Naive B cell (primary cell): Measurements from ENCODE around the gene ATP8B1. TPM values are rescaled to one million over a fixed set of nuclear protein-coding genes. Genes with fewer than 3 reads are reported as not detected.
"Not testable (repeated sequence)": the region's sequence is repeated elsewhere in the genome, so short reads cannot be mapped to it uniquely, and the experiment has no call there.

Experiments
- ATAC-seq, 2 donors: fragments of 150-1000 bp; cut with Tn5 transposase; 2 replicates each; pipeline ENCODE4 v1.10.0; 2021; ENCODE audit warnings: low read depth in 2 of 2, mild to moderate bottlenecking in 2 of 2, moderate library complexity in 2 of 2
- DNase-seq: peaks from one replicate; pipeline ENCODE4 v3.0.0; 2022
- H3K27ac Mint-ChIP-seq, 6 donors: one replicate each; pipeline ENCODE4 v1.8.0; 2020 to 2022; ENCODE audit warnings: mild to moderate bottlenecking in 6 of 6, mixed read lengths in 6 of 6, moderate library complexity in 5 of 6, inconsistent platforms in 2 of 6
- H3K27me3 Mint-ChIP-seq, 3 donors: one replicate each; pipeline ENCODE4 v1.8.0; 2021 to 2022; ENCODE audit warnings: mixed read lengths in 3 of 3, mild to moderate bottlenecking in 1 of 3
- H3K36me3 Mint-ChIP-seq, 2 donors: one replicate each; pipeline ENCODE4 v1.8.0; 2020 to 2022; ENCODE audit warnings: mixed read lengths in 2 of 2, inconsistent platforms in 1 of 2, mild to moderate bottlenecking in 1 of 2
- H3K4me1 Mint-ChIP-seq, 3 donors: one replicate each; pipeline ENCODE4 v1.8.0; 2020 to 2022; ENCODE audit warnings: mixed read lengths in 3 of 3, inconsistent platforms in 1 of 3, mild to moderate bottlenecking in 1 of 3, moderate library complexity in 1 of 3
- H3K4me3 Mint-ChIP-seq, 8 donors: one replicate each; pipeline ENCODE4 v1.8.0; 2020 to 2022; ENCODE audit warnings: mild to moderate bottlenecking in 8 of 8, mixed read lengths in 8 of 8, moderate library complexity in 8 of 8, inconsistent platforms in 2 of 8
- H3K9me3 Mint-ChIP-seq, 7 donors: one replicate each; pipeline ENCODE4 v1.8.0; 2020 to 2022; ENCODE audit warnings: mixed read lengths in 7 of 7, mild to moderate bottlenecking in 5 of 7, inconsistent platforms in 2 of 7, moderate library complexity in 1 of 7
- polyA plus RNA-seq, 6 donors: library from polyadenylated mRNA; unstranded; fragments of 300-500 nt; fragmentation: Illumina TruSeq; gene quantifications; one replicate each; pipeline ENCODE4 v1.2.3, GENCODE V29; 2021; ENCODE audit warnings: low read depth in 6 of 6

The ATP8B1 gene
- polyA plus RNA-seq, 6 donors from 2014 or later, result 0.04 to 1.1 (median 0.37) TPM; not detected in 1

- Mint-ChIP-seq H3K4me3 (peak overlapping the region in 1 of 8 donors; percentile 16), H3K27me3 (no peaks in the 10 kb centered on the region), H3K36me3 (peaks cover 10 to 24% of the 10 kb centered on the region in 2 donors), H3K27ac (peak overlapping the region in 4 of 6 donors; percentile 75 to 94 (median 86)), H3K4me1 (peaks cover 32 to 78% (median 45%) of the 10 kb centered on the region in 3 donors), H3K9me3 (peaks cover 0 to 2% (median 0%) of the 10 kb centered on the region in 7 donors)
- no peak for DNase-seq
- ATAC-seq, result no peak
These were observed 158.6 kb downstream of the ATP8B1 start for GRCh38 chr18:57644540-57644939.

GRCh38 chr18:57643726-57644125 lies 159.4 kb downstream of the ATP8B1 start:
- H3K9me3 Mint-ChIP-seq, H3K4me3 Mint-ChIP-seq, H3K27me3 Mint-ChIP-seq, ATAC-seq, DNase-seq, H3K27ac Mint-ChIP-seq: not testable (repeated sequence)
- Mint-ChIP-seq H3K36me3 (peaks cover 10 to 24% of the 10 kb centered on the region in 2 donors), H3K4me1 (peaks cover 26 to 72% (median 40%) of the 10 kb centered on the region in 3 donors)

- H3K27ac Mint-ChIP-seq, H3K4me3 Mint-ChIP-seq, H3K9me3 Mint-ChIP-seq, DNase-seq, H3K27me3 Mint-ChIP-seq, ATAC-seq: not testable (repeated sequence)
- Mint-ChIP-seq H3K4me1 (peaks cover 27 to 67% (median 46%) of the 10 kb centered on the region in 3 donors), H3K36me3 (peaks cover 10 to 24% of the 10 kb centered on the region in 2 donors)
These were observed 160.7 kb downstream of the ATP8B1 start for GRCh38 chr18:57642462-57642861.

GRCh38 chr18:57640749-57641148 lies 162.4 kb downstream of the ATP8B1 start:
- H3K36me3 Mint-ChIP-seq, result peaks cover 5 to 16% of the 10 kb centered on the region in 2 donors
- no peak for DNase-seq
- peak overlapping the region in 4 of 6 donors; percentile 30 to 91 (median 86) for H3K27ac Mint-ChIP-seq
- peaks cover 25 to 63% (median 48%) of the 10 kb centered on the region in 3 donors for H3K4me1 Mint-ChIP-seq
- H3K27me3 Mint-ChIP-seq, result no peaks in the 10 kb centered on the region
- H3K9me3 Mint-ChIP-seq, result peaks cover 0 to 2% (median 0%) of the 10 kb centered on the region in 7 donors
- no peak for ATAC-seq
- H3K4me3 Mint-ChIP-seq, result no peak overlapping the region

DNA sequence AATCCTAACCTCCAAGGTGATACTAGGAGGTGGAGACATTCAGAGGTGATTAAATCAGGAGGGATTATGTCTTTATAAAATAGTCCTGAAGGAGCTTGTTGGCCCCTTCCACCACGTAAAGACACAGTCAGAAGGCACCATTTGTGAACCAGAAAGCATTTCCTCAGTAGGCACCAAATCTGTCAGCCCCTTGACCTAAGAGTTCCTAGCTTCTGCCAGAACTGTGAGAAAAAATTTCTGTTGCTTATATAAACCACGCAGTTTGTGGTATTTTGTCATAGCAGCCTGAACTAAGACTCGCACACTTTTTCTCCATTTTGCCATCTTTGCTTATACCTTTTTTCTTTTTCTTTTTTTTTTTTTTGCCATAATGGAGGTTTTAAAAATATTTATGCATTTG lies 162.9 kb downstream of the ATP8B1 start:
- H3K27me3 Mint-ChIP-seq, result no peaks in the 10 kb centered on the region
- H3K27ac Mint-ChIP-seq, result peak overlapping the region in 4 of 6 donors; percentile 39 to 91 (median 69)
- ATAC-seq (no peak), DNase-seq (no peak)
- H3K36me3 Mint-ChIP-seq, result peaks cover 8 to 15% of the 10 kb centered on the region in 2 donors
- peaks cover 27 to 63% (median 50%) of the 10 kb centered on the region in 3 donors for H3K4me1 Mint-ChIP-seq
- H3K4me3 Mint-ChIP-seq, result peak overlapping the region in 1 of 8 donors; percentile 20
- H3K9me3 Mint-ChIP-seq, result peaks cover 0 to 2% (median 0%) of the 10 kb centered on the region in 7 donors

- no peaks in the 10 kb centered on the region for H3K9me3 Mint-ChIP-seq
- H3K27me3 Mint-ChIP-seq, result no peaks in the 10 kb centered on the region
- ATAC-seq, result peak in 1 of 2 donors; percentile 19
- peak overlapping the region in 1 of 8 donors; percentile 72 for H3K4me3 Mint-ChIP-seq
- H3K4me1 Mint-ChIP-seq, result peaks cover 29 to 52% (median 46%) of the 10 kb centered on the region in 3 donors
- no peak for DNase-seq
- peaks cover 0 to 4% of the 10 kb centered on the region in 2 donors for H3K36me3 Mint-ChIP-seq
- H3K27ac Mint-ChIP-seq, result peak overlapping the region in 5 of 6 donors; percentile 8 to 66 (median 35)
These were observed 167.9 kb downstream of the ATP8B1 start for GRCh38 chr18:57635003-57635822.

- H3K27me3 Mint-ChIP-seq, result no peaks in the 10 kb centered on the region
- peak overlapping the region; percentile 91 to 100 (median 98) for H3K4me3 Mint-ChIP-seq
- no peak for ATAC-seq
- H3K4me1 Mint-ChIP-seq, result peaks cover 25 to 44% (median 36%) of the 10 kb centered on the region in 3 donors
- H3K9me3 Mint-ChIP-seq, result no peaks in the 10 kb centered on the region
- no peak for DNase-seq
- H3K27ac Mint-ChIP-seq, result peak overlapping the region; percentile 0 to 98 (median 86)
- H3K36me3 Mint-ChIP-seq, result peaks cover 0 to 4% of the 10 kb centered on the region in 2 donors
These were observed 171.4 kb downstream of the ATP8B1 start for GRCh38 chr18:57631697-57632096.

DNA sequence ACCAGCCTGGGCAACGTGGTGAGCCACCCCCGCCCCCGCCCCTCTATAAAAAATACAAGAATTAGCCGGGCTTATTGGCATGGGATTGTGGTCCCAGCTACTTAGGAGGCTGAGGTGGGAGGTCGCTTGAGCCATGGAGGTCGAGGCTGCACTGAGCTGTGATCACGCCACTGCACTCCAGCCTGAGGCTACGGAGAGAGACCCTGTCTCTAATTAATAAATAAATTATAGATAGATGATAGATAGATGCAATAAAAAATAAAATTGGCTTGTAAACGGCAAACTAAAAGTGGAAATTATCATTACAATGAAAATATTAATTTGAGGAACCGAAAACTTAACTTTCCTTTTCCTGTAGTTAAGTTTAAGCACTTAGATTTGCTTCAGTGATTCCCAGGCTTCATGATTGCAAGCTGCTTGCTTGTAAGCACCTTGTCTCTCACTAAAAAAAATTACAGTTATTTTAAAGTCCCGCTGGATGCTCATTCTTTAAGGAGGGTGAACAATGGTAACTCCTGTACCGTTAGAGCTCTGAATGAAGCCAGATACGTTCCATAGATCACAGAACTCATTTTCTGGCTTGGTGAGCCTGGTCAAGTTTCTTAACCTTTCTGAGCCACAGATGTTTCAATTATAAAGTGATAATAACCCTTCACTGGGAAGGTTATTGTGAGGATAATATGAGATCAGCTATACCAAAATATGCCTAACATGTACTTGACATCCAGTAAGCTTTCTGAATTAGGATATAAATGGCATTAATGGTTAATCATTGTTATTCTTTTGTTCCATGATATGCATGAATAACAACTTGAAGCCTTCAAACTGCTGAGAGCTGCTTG lies 172.1 kb downstream of the ATP8B1 start:
- Mint-ChIP-seq H3K27ac (peak overlapping the region; percentile 93 to 99 (median 98)), H3K36me3 (peaks cover 0 to 4% of the 10 kb centered on the region in 2 donors), H3K4me3 (peak overlapping the region; percentile 91 to 100 (median 98)), H3K27me3 (no peaks in the 10 kb centered on the region), H3K4me1 (peaks cover 22 to 38% (median 29%) of the 10 kb centered on the region in 3 donors), H3K9me3 (no peaks in the 10 kb centered on the region)
- DNase-seq, result peak; percentile 66
- ATAC-seq, result peak; percentile 55 to 62

DNA sequence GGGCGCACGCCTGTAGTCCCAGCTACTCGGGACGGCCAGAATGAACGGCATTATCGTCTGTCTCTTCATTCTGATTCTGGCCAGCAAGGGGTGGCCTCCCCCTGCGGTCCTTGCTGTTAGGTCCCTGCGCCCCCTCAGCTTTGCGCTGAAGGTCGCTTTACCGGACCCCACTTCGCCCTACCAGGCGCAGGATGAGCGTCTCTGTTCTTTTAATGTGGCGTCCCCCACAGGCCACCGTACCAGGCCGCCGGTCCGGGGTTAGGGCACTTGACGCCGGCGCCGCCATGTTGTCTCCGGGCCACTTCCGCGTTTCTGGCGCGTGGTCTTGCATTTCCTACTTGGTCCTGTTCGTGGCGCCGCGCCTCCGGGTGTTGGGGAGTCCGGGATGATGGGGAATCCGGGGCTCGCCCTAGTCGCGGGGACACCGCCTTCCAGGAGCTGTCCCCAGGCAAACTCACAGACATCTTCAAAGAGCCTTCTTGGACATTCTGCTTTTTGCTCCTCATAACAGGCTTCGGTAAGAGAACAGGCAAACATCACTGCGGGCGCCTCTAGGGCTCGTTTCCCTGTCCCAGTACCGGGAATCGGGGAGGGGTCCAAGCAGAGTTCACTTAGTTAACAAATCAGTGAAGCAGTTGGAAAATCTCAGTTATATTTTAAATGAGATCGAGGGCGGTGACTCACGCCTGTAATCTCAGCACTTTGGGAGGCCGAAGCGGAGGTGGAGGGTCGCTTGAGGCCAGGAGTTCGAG lies 172.9 kb downstream of the ATP8B1 start:
- peak overlapping the region; percentile 91 to 100 (median 98) for H3K4me3 Mint-ChIP-seq
- H3K36me3 Mint-ChIP-seq, result peaks cover 0 to under 1% of the 10 kb centered on the region in 2 donors
- ATAC-seq (peak; percentile 89), DNase-seq (peak; percentile 90)
- peaks cover 18 to 30% (median 21%) of the 10 kb centered on the region in 3 donors for H3K4me1 Mint-ChIP-seq
- H3K27ac Mint-ChIP-seq, result peak overlapping the region; percentile 93 to 99 (median 98)
- no peaks in the 10 kb centered on the region for H3K27me3 Mint-ChIP-seq
- H3K9me3 Mint-ChIP-seq, result no peaks in the 10 kb centered on the region

DNA sequence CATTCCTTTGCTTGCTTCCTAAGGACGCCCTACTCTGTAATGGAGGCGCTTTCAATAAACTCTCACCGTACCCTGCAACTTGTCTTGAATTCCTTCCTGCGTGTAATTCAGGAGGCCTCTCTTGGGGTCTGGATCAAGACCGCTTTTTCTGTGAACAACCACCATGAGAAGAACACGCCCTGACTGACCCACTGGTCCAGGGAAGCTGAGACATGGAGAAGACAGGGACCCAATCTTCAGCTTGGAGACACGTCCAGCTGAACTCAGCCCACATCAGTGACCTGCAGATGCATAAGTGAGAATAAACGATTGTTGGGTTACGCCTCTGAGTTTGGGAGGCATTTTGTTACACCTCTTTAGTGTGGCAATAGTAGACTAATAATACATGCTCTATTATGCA lies 173.7 kb downstream of the ATP8B1 start:
- no peaks in the 10 kb centered on the region for H3K36me3 Mint-ChIP-seq
- H3K4me1 Mint-ChIP-seq, result peaks cover 17 to 22% (median 17%) of the 10 kb centered on the region in 3 donors
- ATAC-seq, result no peak
- peak overlapping the region; percentile 91 to 100 (median 98) for H3K4me3 Mint-ChIP-seq
- no peaks in the 10 kb centered on the region for H3K9me3 Mint-ChIP-seq
- no peak for DNase-seq
- H3K27ac Mint-ChIP-seq, result peak overlapping the region in 5 of 6 donors; percentile 14 to 99 (median 81)
- H3K27me3 Mint-ChIP-seq, result no peaks in the 10 kb centered on the region

DNA sequence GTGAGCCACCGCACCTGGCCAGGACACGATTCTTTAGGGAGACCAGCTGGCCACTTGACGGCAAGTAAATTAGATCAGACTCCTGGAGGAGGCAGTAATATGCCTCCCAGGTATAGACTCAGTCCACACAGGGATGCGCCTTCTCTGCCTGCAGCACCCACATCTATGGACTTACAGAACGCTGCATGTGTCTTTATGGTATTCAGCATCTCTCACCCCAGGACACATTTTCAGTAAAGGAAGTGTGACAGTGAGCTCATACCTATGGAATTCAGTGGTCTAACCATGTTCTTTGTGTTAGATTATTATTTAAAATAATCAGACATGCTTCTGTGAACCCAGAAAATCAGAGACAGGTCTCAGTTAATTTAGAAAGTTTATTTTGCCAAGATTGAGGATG lies 175.6 kb downstream of the ATP8B1 start:
- DNase-seq (no peak), ATAC-seq (no peak)
- Mint-ChIP-seq H3K36me3 (no peaks in the 10 kb centered on the region), H3K4me3 (peak overlapping the region in 4 of 8 donors; percentile 14 to 97 (median 26)), H3K4me1 (peaks cover 13 to 23% (median 14%) of the 10 kb centered on the region in 3 donors), H3K27me3 (no peaks in the 10 kb centered on the region), H3K27ac (peak overlapping the region in 1 of 6 donors; percentile 16), H3K9me3 (no peaks in the 10 kb centered on the region)

GRCh38 chr18:57624988-57625387 lies 178.1 kb downstream of the ATP8B1 start:
- peak overlapping the region in 1 of 8 donors; percentile 93 for H3K4me3 Mint-ChIP-seq
- H3K27ac Mint-ChIP-seq, result peak overlapping the region in 1 of 6 donors; percentile 42

More at GRCh38 chr18:57624988-57625387, 178.1 kb downstream of the ATP8B1 start:
- Mint-ChIP-seq H3K27me3 (no peaks in the 10 kb centered on the region), H3K9me3 (no peaks in the 10 kb centered on the region), H3K4me1 (peaks cover 2 to 29% (median 10%) of the 10 kb centered on the region in 3 donors), H3K36me3 (no peaks in the 10 kb centered on the region)
- ATAC-seq (no peak), DNase-seq (no peak)
